Naive thymus-derived CD8-positive, alpha-beta T cell (primary cell): ENCODE data around the gene COQ4. TPM values are rescaled to one million over a fixed set of nuclear protein-coding genes. Genes with fewer than 3 reads are reported as not detected.
"Not testable (repeated sequence)": the region's sequence is repeated elsewhere in the genome, so short reads cannot be mapped to it uniquely, and the experiment has no call there.

Experiments used
- ATAC-seq, 2 donors: fragments of 150-1000 bp; cut with Tn5 transposase in 1 of 2; sonication (Bioruptor Pico), chemical (Tn5 transposase) in 1 of 2; 1 replicate in 1 of 2; 2 replicates in 1 of 2; pipeline ENCODE4 v1.10.0; 2021; ENCODE audit warnings: mild to moderate bottlenecking in 2 of 2, moderate library complexity in 2 of 2
- POLR2A ChIA-PET: fragments of 350-600 bp; sonication (Branson Sonifier 250); formaldehyde crosslinking; loops from one replicate; lab custom pipeline; 2021; ENCODE audit warnings: antibody characterized with exemption; lab: Charles Lee
- DNase-seq, 10 donors: peaks; one replicate each; pipeline versions ENCODE4 v3.0.0 to v3.0.0-alpha.2; 2020 to 2022
- H3K27ac Mint-ChIP-seq, 10 donors: one replicate each; pipeline ENCODE4 v1.8.0; 2020 to 2022; ENCODE audit warnings: mild to moderate bottlenecking in 10 of 10, mixed read lengths in 10 of 10, moderate library complexity in 4 of 10, inconsistent platforms in 1 of 10
- H3K27me3 Mint-ChIP-seq, 5 donors: one replicate each; pipeline ENCODE4 v1.8.0; 2021 to 2022; ENCODE audit warnings: mixed read lengths in 5 of 5
- H3K36me3 Mint-ChIP-seq, 3 donors: one replicate each; pipeline ENCODE4 v1.8.0; 2020 to 2022; ENCODE audit warnings: mixed read lengths in 3 of 3, mild to moderate bottlenecking in 2 of 3, inconsistent platforms in 1 of 3
- H3K4me1 Mint-ChIP-seq, 4 donors: one replicate each; pipeline ENCODE4 v1.8.0; 2021 to 2022; ENCODE audit warnings: mixed read lengths in 4 of 4
- H3K4me3 Mint-ChIP-seq, 10 donors: one replicate each; pipeline ENCODE4 v1.8.0; 2020 to 2022; ENCODE audit warnings: mild to moderate bottlenecking in 10 of 10, mixed read lengths in 10 of 10, moderate library complexity in 6 of 10, inconsistent platforms in 1 of 10
- H3K9me3 Mint-ChIP-seq, 9 donors: one replicate each; pipeline ENCODE4 v1.8.0; 2020 to 2022; ENCODE audit warnings: mixed read lengths in 9 of 9, mild to moderate bottlenecking in 3 of 9, inconsistent platforms in 1 of 9, moderate library complexity in 1 of 9
- polyA plus RNA-seq, 3 donors: library from polyadenylated mRNA; unstranded; fragments of 300-500 nt; fragmentation: Illumina TruSeq; gene quantifications; one replicate each; pipeline ENCODE4 v1.2.3, GENCODE V29; 2021
- total RNA-seq, 8 experiments: library from RNA in 2 of 8; stranded (reverse) in 2 of 8; gene quantifications; one replicate each; pipeline ENCODE4 v1.2.3 and lab custom pipeline; 2021 to 2026

COQ4 gene
- total RNA-seq (10 to 100 TPM; 45.6 to 46.5 TPM), polyA plus RNA-seq (10 to 100 TPM; 26.4 to 43.4 (median 33.4) TPM), total RNA-seq (lab: John Stamatoyannopoulos, UW) (26.4 to 63.1 (median 47.0) reads per million in 6 experiments)

- H3K27me3 Mint-ChIP-seq, result peaks cover 0 to 4% (median 0%) of the 10 kb centered on the region in 5 donors
- H3K4me3 Mint-ChIP-seq, result peak within 1 kb of the TSS; percentile 92 to 99 (median 96)
- H3K27ac Mint-ChIP-seq, result peak within 1 kb of the TSS; percentile 95 to 100 (median 98)
- POLR2A ChIA-PET, result interaction anchor here (1.4 kb wide), 1 partner anchor 47 kb away, joined by 6 read pairs; the partner anchor contains the start of genes GOLGA2 and SWI5
- H3K36me3 Mint-ChIP-seq, result peaks cover 0 to 23% (median 0%) of the 10 kb centered on the region in 3 donors
- H3K9me3 Mint-ChIP-seq, result no peaks in the 10 kb centered on the region
- ATAC-seq (peak; percentile 87 to 90), DNase-seq (peak; percentile 85 to 99 (median 92))
- H3K4me1 Mint-ChIP-seq, result peaks cover 6 to 41% (median 32%) of the 10 kb centered on the region in 4 donors
These were observed at the start of gene COQ4, which contains the start of gene TRUB2 for GRCh38 chr9:128322404-128323211. TSS of gene COQ4 (plus strand) at chr9:128322839. CDS start at chr9:128322859, 20 bp downstream. TSS of gene TRUB2 (minus strand) at chr9:128322447. CDS start at chr9:128322408, 39 bp downstream.

- ATAC-seq (no peak), DNase-seq (no peak)
- peaks cover 22 to 47% (median 38%) of the 10 kb centered on the region in 4 donors for H3K4me1 Mint-ChIP-seq
- H3K4me3 Mint-ChIP-seq, result peak overlapping the region; percentile 7 to 97 (median 95)
- H3K36me3 Mint-ChIP-seq, result peaks cover 0 to 39% (median 3%) of the 10 kb centered on the region in 3 donors
- H3K27ac Mint-ChIP-seq, result peak overlapping the region in 6 of 10 donors; percentile 8 to 98 (median 96)
- peaks cover 0 to 2% (median 0%) of the 10 kb centered on the region in 5 donors for H3K27me3 Mint-ChIP-seq
- H3K9me3 Mint-ChIP-seq, result no peaks in the 10 kb centered on the region
- POLR2A ChIA-PET, result interaction anchor here (1.7 kb wide), 1 partner anchor 24 kb away, joined by 4 read pairs; no protein-coding TSS in a partner anchor
These were observed 48.4 kb upstream of the COQ4 start for GRCh38 chr9:128274245-128274644.

- POLR2A ChIA-PET, result interaction anchor here (0.6 to 2.1 kb wide), 10 partner anchors 25 to 540 kb away, joined by 3 to 14 read pairs (median 5); partner anchors contain the start of genes TOR2A, TRUB2 and URM1
- peaks cover 0 to 2% (median 0%) of the 10 kb centered on the region in 5 donors for H3K27me3 Mint-ChIP-seq
- peaks cover 0 to 41% (median 8%) of the 10 kb centered on the region in 3 donors for H3K36me3 Mint-ChIP-seq
- DNase-seq, result peak in 3 of 10 donors; percentile 18 to 72 (median 22)
- H3K4me1 Mint-ChIP-seq, result peaks cover 22 to 49% (median 45%) of the 10 kb centered on the region in 4 donors
- peak within 1 kb of the TSS; percentile 94 to 100 (median 98) for H3K27ac Mint-ChIP-seq
- ATAC-seq, result peak; percentile 60 to 73
- peak within 1 kb of the TSS; percentile 94 to 97 (median 96) for H3K4me3 Mint-ChIP-seq
- no peaks in the 10 kb centered on the region for H3K9me3 Mint-ChIP-seq
These were observed 47.2 kb upstream of the COQ4 start, which contains the start of gene GOLGA2 for GRCh38 chr9:128275198-128276007. TSS of gene GOLGA2 (minus strand) at chr9:128276007. CDS start at chr9:128275976, 31 bp downstream.

GRCh38 chr9:128276008-128276573, 46.5 kb upstream of the COQ4 start, which contains the start of gene SWI5:
TSS of gene SWI5 (plus strand) at chr9:128276276.
- ATAC-seq (peak; percentile 96 to 98), DNase-seq (peak; percentile 98 to 100 (median 100))
- Mint-ChIP-seq H3K36me3 (peaks cover 0 to 35% (median 8%) of the 10 kb centered on the region in 3 donors), H3K4me3 (peak within 1 kb of the TSS; percentile 94 to 97 (median 96)), H3K27ac (peak within 1 kb of the TSS; percentile 94 to 100 (median 98)), H3K4me1 (peaks cover 22 to 49% (median 46%) of the 10 kb centered on the region in 4 donors), H3K27me3 (peaks cover 0 to 2% (median 0%) of the 10 kb centered on the region in 5 donors), H3K9me3 (no peaks in the 10 kb centered on the region)
- POLR2A ChIA-PET, result interaction anchor here (0.6 to 2.1 kb wide), 10 partner anchors 24 to 541 kb away, joined by 3 to 14 read pairs (median 5); partner anchors contain the start of genes TOR2A, TRUB2 and URM1

- no peak for ATAC-seq
- peak in 2 of 10 donors; percentile 3 to 9 for DNase-seq
- Mint-ChIP-seq H3K27me3 (peaks cover 0 to 2% (median 0%) of the 10 kb centered on the region in 5 donors), H3K9me3 (no peaks in the 10 kb centered on the region), H3K4me3 (peak overlapping the region; percentile 94 to 97 (median 96)), H3K4me1 (peaks cover 22 to 49% (median 46%) of the 10 kb centered on the region in 4 donors), H3K36me3 (peaks cover 0 to 28% (median 8%) of the 10 kb centered on the region in 3 donors), H3K27ac (peak overlapping the region; percentile 94 to 100 (median 98))
- POLR2A ChIA-PET, result interaction anchor here (0.7 to 2.1 kb wide), 5 partner anchors 24 to 148 kb away, joined by 3 to 14 read pairs (median 6); partner anchors contain the start of gene URM1
These were observed 45.9 kb upstream of the COQ4 start for GRCh38 chr9:128276574-128277270.

GRCh38 chr9:128279088-128280073, 43.3 kb upstream of the COQ4 start:
- not testable (repeated sequence) for H3K36me3 Mint-ChIP-seq, ATAC-seq, H3K27me3 Mint-ChIP-seq, H3K9me3 Mint-ChIP-seq, DNase-seq
- peak overlapping the region in 2 of 10 donors; percentile 25 to 75 for H3K4me3 Mint-ChIP-seq
- H3K4me1 Mint-ChIP-seq, result peaks cover 17 to 39% (median 38%) of the 10 kb centered on the region in 4 donors
- POLR2A ChIA-PET, result interaction anchor here (0.7 kb wide), 1 partner anchor 30 kb away, joined by 5 read pairs; no protein-coding TSS in a partner anchor
- H3K27ac Mint-ChIP-seq, result peak overlapping the region in 4 of 10 donors; percentile 54 to 84 (median 76)

GRCh38 chr9:128280084-128280622, 42.5 kb upstream of the COQ4 start:
- Mint-ChIP-seq H3K36me3 (peaks cover 0 to 6% (median 4%) of the 10 kb centered on the region in 3 donors), H3K27ac (peak overlapping the region in 3 of 10 donors; percentile 22 to 77 (median 73)), H3K4me1 (peaks cover 15 to 32% (median 30%) of the 10 kb centered on the region in 4 donors), H3K9me3 (no peaks in the 10 kb centered on the region), H3K27me3 (peaks cover 0 to 2% (median 0%) of the 10 kb centered on the region in 5 donors), H3K4me3 (no peak overlapping the region)
- ATAC-seq (no peak), DNase-seq (no peak)
- POLR2A ChIA-PET, result interaction anchor here (0.7 kb wide), 1 partner anchor 31 kb away, joined by 5 read pairs; no protein-coding TSS in a partner anchor

GRCh38 chr9:128282500-128282899, 40.1 kb upstream of the COQ4 start:
- peaks cover 4 to 14% (median 13%) of the 10 kb centered on the region in 4 donors for H3K4me1 Mint-ChIP-seq
- ATAC-seq, result no peak

GRCh38 chr9:128285033-128285784, 37.4 kb upstream of the COQ4 start:
- Mint-ChIP-seq H3K9me3 (no peaks in the 10 kb centered on the region), H3K4me3 (no peak overlapping the region), H3K27ac (peak overlapping the region in 1 of 10 donors; percentile 37), H3K4me1 (peaks cover 0 to 3% (median under 1%) of the 10 kb centered on the region in 4 donors), H3K27me3 (no peaks in the 10 kb centered on the region), H3K36me3 (peaks cover 0 to 18% (median 7%) of the 10 kb centered on the region in 3 donors)
- POLR2A ChIA-PET, result interaction anchor here (0.5 kb wide), 1 partner anchor 74 kb away, joined by 7 read pairs; no protein-coding TSS in a partner anchor
- no peak for ATAC-seq
- no peak for DNase-seq

More at GRCh38 chr9:128282500-128282899, 40.1 kb upstream of the COQ4 start:
- H3K27me3 Mint-ChIP-seq, result no peaks in the 10 kb centered on the region
- H3K27ac Mint-ChIP-seq, result no peak overlapping the region
- no peak for DNase-seq
- H3K36me3 Mint-ChIP-seq, result peaks cover 0 to 11% (median 9%) of the 10 kb centered on the region in 3 donors
- POLR2A ChIA-PET, result interaction anchor here (0.6 kb wide), 1 partner anchor 780 kb away, joined by 7 read pairs; no protein-coding TSS in a partner anchor
- no peaks in the 10 kb centered on the region for H3K9me3 Mint-ChIP-seq
- no peak overlapping the region for H3K4me3 Mint-ChIP-seq
